PFSK-1 (cell line): Measurements from ENCODE around the gene BCORL1.

ENCODE experiments used
- REST ChIP-seq, 2 experiments: IDR thresholded peaks; 2 replicates each; pipeline versions ENCODE4 v1.6.1 to v1.8.0; 2011 to 2012; ENCODE audit warnings: low read depth in 2 of 2, low read length in 2 of 2, control low read depth in 1 of 2, inconsistent platforms in 1 of 2, mild to moderate bottlenecking in 1 of 2, moderate library complexity in 1 of 2; ENCODE audit not compliant: insufficient read depth in 1 of 2
- TAF1 ChIP-seq: IDR thresholded peaks from 2 replicates; pipeline ENCODE4 v1.6.1; 2012; ENCODE audit warnings: low read length, control low read depth, borderline replicate concordance; ENCODE audit not compliant: insufficient read depth

GRCh38 chrX:129956765-129957164 lies 25.7 kb upstream of the BCORL1 start:
- TF ChIP-seq REST (IDR thresholded peaks at IDR 0.05; ENCODE audit: insufficient read depth in 1 of 2, low read depth in 2 of 2, low read length in 2 of 2) (no peak), TAF1 (no peak)
